Prostate gland (tissue), 2 donors: ENCODE results near the gene CD200R1L. TPM values are rescaled to one million over a fixed set of nuclear protein-coding genes. Genes with fewer than 3 reads are reported as not detected.

ENCODE experiments used
- DNase-seq: peaks from one replicate; pipeline ENCODE4 v3.0.0-alpha.2; 2019; ENCODE audit warnings: low spot score
- H3K27ac ChIP-seq, 2 donors: fragments of 200-600 bp; sonication (generic); 2 replicates each; pipeline ENCODE4 v1.5.1; 2017 to 2019
- H3K27me3 ChIP-seq: fragments of 200-600 bp; sonication (generic); replicated peaks from 2 replicates; pipeline ENCODE4 v1.5.1; 2019; ENCODE audit not compliant: insufficient read depth
- H3K36me3 ChIP-seq, 2 donors: fragments of 200-600 bp; sonication (generic); 1 replicate in 1 of 2; 2 replicates in 1 of 2; pipeline versions ENCODE4 v1.5.1 to v1.8.1; 2017 to 2019
- H3K4me1 ChIP-seq: fragments of 200-600 bp; sonication (generic); replicated peaks from 2 replicates; pipeline ENCODE4 v1.5.1; 2019
- H3K4me3 ChIP-seq, 2 donors: fragments of 200-600 bp; sonication (generic); 2 replicates each; pipeline ENCODE4 v1.5.1; 2017 to 2019
- H3K9me3 ChIP-seq: fragments of 200-600 bp; sonication (generic); 2 replicates; pipeline ENCODE4 v1.5.1; 2017
- CTCF ChIP-seq, 4 experiments: fragments of 200-600 bp in 2 of 4; fragments of 450-650 bp in 2 of 4; sonication (generic) in 2 of 4; IDR thresholded peaks; 1 replicate in 3 of 4; 2 replicates in 1 of 4; pipeline ENCODE4 v1.5.1; 2016 to 2019; ENCODE audit warnings: antibody characterized with exemption in 4 of 4, mild to moderate bottlenecking in 2 of 4, moderate library complexity in 2 of 4
- POLR2A ChIP-seq: fragments of 450-650 bp; IDR thresholded peaks from one replicate; pipeline ENCODE4 v1.6.1; 2016; ENCODE audit warnings: antibody characterized with exemption, mild to moderate bottlenecking
- POLR2AphosphoS5 ChIP-seq: sonication (generic); formaldehyde crosslinking; IDR thresholded peaks from one replicate; pipeline ENCODE4 v1.6.1; 2017; ENCODE audit warnings: antibody characterized with exemption
- WGBS: methylation state at CpG from one replicate; pipeline ENCODE4 v1.1.5; 2018; 5-methylcytosine and 5-hydroxymethylcytosine counted together
- intact Hi-C: fragments of 100-400 bp; cut with DNase I; formaldehyde crosslinking; loops from one replicate; pipeline ENCODE4 v1.14.2; 2022
- total RNA-seq, 2 donors: library from RNA; depleted of rRNA; stranded (reverse); fragments of >200 nt; gene quantifications; one replicate each; pipeline ENCODE4 v1.1.0, GENCODE V29; 2016

Gene CD200R1L
- total RNA-seq, 2 donors from 2014 or later, result not detected

DNA sequence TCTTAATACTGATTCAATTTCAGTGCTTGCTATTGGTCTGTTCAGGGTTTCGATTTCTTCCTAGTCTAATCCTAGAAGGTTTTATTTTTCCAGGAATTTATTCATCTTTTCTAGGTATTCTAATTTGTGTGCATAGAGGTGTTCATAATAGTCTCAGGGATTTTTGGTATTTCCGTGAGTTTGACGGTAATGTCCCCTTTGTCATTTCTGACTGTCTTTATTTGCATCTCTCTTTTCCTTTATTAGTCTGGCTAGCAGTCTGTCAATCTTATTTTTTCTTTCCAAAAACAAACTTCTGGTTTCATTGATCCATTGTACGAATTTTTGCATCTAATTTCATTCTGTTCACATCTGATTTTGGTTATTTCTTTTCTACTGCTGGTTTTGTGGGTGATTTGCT lies 35.2 kb upstream of the CD200R1L start:
- H3K36me3 ChIP-seq, result no peaks in the 10 kb centered on the region
- H3K4me1 ChIP-seq, result no peaks in the 10 kb centered on the region
- TF ChIP-seq POLR2A (no peak), CTCF (IDR thresholded peaks at IDR 0.05) (no peak), POLR2AphosphoS5 (no peak)
- no peak overlapping the region for H3K4me3 ChIP-seq
- DNase-seq, result no peak
- no peak overlapping the region for H3K27ac ChIP-seq
- no peaks in the 10 kb centered on the region for H3K27me3 ChIP-seq
- no peaks in the 10 kb centered on the region for H3K9me3 ChIP-seq
- WGBS, result 91% methylated on average over 4 of the region's 4 CpGs
- intact Hi-C loops, result no loop called here

GRCh38 chr3:112875561-112875960 lies 28.9 kb upstream of the CD200R1L start:
- 93% methylated on average over 2 of the region's 2 CpGs for WGBS

DNA sequence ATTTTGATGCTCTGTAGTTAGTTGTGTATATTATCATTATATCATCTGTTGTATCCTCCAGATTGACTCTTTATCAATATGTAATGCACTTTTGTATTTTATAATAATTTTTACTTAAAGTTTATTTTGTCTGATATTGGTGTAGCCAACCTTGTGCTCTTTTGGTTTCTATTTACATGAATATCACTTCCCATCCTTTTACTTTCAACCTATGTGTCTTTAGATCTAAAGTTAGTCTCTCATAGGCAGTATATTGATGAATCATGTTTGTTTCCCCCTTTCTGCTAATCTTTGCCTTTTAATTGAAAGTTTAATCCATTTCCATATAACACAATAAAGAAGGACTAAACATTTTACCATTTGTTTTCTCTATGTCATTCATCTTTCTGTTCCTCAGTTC lies 28.1 kb upstream of the CD200R1L start:
- Histone ChIP-seq H3K36me3 (no peaks in the 10 kb centered on the region), H3K9me3 (no peaks in the 10 kb centered on the region), H3K4me3 (no peak overlapping the region), H3K4me1 (no peaks in the 10 kb centered on the region), H3K27me3 (no peaks in the 10 kb centered on the region), H3K27ac (no peak overlapping the region)
- intact Hi-C loops, result no loop called here
- no peak for DNase-seq
- TF ChIP-seq POLR2A (no peak), CTCF (IDR thresholded peaks at IDR 0.05) (no peak), POLR2AphosphoS5 (no peak)

More at GRCh38 chr3:112875561-112875960, 28.9 kb upstream of the CD200R1L start:
- intact Hi-C loops, result no loop called here
- no peaks in the 10 kb centered on the region for H3K4me1 ChIP-seq
- TF ChIP-seq POLR2A, result no peak
- TF ChIP-seq CTCF (IDR thresholded peaks at IDR 0.05), result no peak
- no peak for DNase-seq
- no peaks in the 10 kb centered on the region for H3K27me3 ChIP-seq
- no peaks in the 10 kb centered on the region for H3K36me3 ChIP-seq
- H3K27ac ChIP-seq, result no peak overlapping the region
- no peak overlapping the region for H3K4me3 ChIP-seq
- no peaks in the 10 kb centered on the region for H3K9me3 ChIP-seq

GRCh38 chr3:112873632-112874031 lies 27.0 kb upstream of the CD200R1L start:
- TF ChIP-seq POLR2AphosphoS5 (no peak), CTCF (IDR thresholded peaks at IDR 0.05) (no peak), POLR2A (no peak)
- intact Hi-C loops, result no loop called here
- WGBS, result 41% methylated on average over 2 of the region's 2 CpGs
- no peak overlapping the region for H3K27ac ChIP-seq
- no peaks in the 10 kb centered on the region for H3K27me3 ChIP-seq
- H3K9me3 ChIP-seq, result no peaks in the 10 kb centered on the region
- DNase-seq, result no peak
- no peaks in the 10 kb centered on the region for H3K4me1 ChIP-seq
- no peaks in the 10 kb centered on the region for H3K36me3 ChIP-seq
- no peak overlapping the region for H3K4me3 ChIP-seq

GRCh38 chr3:112871735-112872134 lies 25.1 kb upstream of the CD200R1L start:
- Histone ChIP-seq H3K9me3 (no peaks in the 10 kb centered on the region), H3K27ac (no peak overlapping the region), H3K36me3 (no peaks in the 10 kb centered on the region), H3K4me1 (no peaks in the 10 kb centered on the region), H3K27me3 (peaks cover 2% of the 10 kb centered on the region), H3K4me3 (no peak overlapping the region)
- DNase-seq, result no peak
- TF ChIP-seq POLR2A (no peak), CTCF (IDR thresholded peaks at IDR 0.05) (no peak), POLR2AphosphoS5 (no peak)
- intact Hi-C loops, result no loop called here
- 90% methylated on average over 3 of the region's 3 CpGs for WGBS
